Lower leg skin (tissue), 4 donors: Measurements from ENCODE around the gene CDH11. TPM values are rescaled to one million over a fixed set of nuclear protein-coding genes. Genes with fewer than 3 reads are reported as not detected.

Experiments used
- DNase-seq, 2 donors: peaks; one replicate each; pipeline ENCODE4 v3.0.0-alpha.2; 2019; ENCODE audit warnings: low spot score in 2 of 2
- H3K4me3 ChIP-seq: fragments of 200-600 bp; sonication (generic); 2 replicates; pipeline ENCODE4 v1.5.1; 2017; ENCODE audit warnings: mild to moderate bottlenecking, low read depth; ENCODE audit not compliant: poor library complexity, severe bottlenecking
- POLR2A ChIP-seq, 2 donors: fragments of 450-650 bp; IDR thresholded peaks; one replicate each; pipeline ENCODE4 v1.6.1; 2016 to 2017; ENCODE audit warnings: antibody characterized with exemption in 2 of 2, mild to moderate bottlenecking in 1 of 2, moderate library complexity in 1 of 2
- WGBS, 2 donors: methylation state at CpG; one replicate each; pipeline ENCODE4 v1.1.5; 2018; 5-methylcytosine and 5-hydroxymethylcytosine counted together
- intact Hi-C: fragments of 100-400 bp; cut with DNase I; formaldehyde crosslinking; loops from one replicate; pipeline ENCODE4 v1.15.0; 2023; ENCODE audit warnings: low total_unique reads
- total RNA-seq, 4 donors: library from RNA; depleted of rRNA; stranded (reverse); fragments of >200 nt; gene quantifications; one replicate each; pipeline ENCODE4 v1.1.0, GENCODE V29; 2016
- TF ChIP-seq, protein P1 (sequence below), 3 donors: fragments of 450-650 bp; IDR thresholded peaks; one replicate each; pipeline ENCODE4 v1.5.1; 2016; ENCODE audit warnings: antibody characterized with exemption in 3 of 3, mild to moderate bottlenecking in 3 of 3, moderate library complexity in 2 of 3

CDH11 gene
- total RNA-seq, 4 donors from 2014 or later, result 37.4 to 78.8 (median 47.5) TPM

DNA sequence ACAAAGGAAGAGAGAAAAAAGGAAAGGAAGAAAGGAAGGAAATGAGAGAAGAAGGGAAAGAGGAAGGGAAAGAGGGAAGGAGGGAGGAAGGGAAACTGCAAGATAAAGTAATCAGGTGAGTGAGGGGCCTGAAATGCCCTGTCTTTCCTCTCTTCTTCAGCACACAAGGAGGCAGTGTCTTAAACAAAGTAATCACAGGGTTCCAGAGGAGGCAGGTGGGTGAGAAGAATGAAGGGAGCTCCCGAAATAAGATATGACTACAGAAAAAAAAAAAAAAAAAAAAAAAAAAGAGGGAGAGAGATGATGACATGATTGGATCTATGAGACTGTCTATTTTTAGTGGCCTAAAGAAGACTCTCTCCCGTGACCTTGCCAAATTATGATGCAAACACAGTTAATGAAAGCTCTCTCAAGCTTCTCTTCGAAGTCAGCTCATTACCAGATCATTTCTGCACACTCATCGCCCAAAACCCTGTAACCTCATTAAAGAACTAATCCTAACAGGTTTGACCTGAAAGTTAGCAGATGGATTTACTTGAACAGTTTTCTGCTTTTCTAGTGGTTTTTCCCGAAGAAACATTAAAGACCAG, 53.6 kb downstream of the CDH11 start:
- TF ChIP-seq, protein P1, sequence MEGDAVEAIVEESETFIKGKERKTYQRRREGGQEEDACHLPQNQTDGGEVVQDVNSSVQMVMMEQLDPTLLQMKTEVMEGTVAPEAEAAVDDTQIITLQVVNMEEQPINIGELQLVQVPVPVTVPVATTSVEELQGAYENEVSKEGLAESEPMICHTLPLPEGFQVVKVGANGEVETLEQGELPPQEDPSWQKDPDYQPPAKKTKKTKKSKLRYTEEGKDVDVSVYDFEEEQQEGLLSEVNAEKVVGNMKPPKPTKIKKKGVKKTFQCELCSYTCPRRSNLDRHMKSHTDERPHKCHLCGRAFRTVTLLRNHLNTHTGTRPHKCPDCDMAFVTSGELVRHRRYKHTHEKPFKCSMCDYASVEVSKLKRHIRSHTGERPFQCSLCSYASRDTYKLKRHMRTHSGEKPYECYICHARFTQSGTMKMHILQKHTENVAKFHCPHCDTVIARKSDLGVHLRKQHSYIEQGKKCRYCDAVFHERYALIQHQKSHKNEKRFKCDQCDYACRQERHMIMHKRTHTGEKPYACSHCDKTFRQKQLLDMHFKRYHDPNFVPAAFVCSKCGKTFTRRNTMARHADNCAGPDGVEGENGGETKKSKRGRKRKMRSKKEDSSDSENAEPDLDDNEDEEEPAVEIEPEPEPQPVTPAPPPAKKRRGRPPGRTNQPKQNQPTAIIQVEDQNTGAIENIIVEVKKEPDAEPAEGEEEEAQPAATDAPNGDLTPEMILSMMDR (IDR thresholded peaks at IDR 0.05), result no peak
- no peak for TF ChIP-seq POLR2A (IDR thresholded peaks at IDR 0.05)
- 31 to 37% methylated on average over 5 of the region's 5 CpGs for WGBS, 2 donors
- no peak overlapping the region for H3K4me3 ChIP-seq
- intact Hi-C loops, result no loop called here
- peak in 1 of 2 donors; percentile 30 for DNase-seq

DNA sequence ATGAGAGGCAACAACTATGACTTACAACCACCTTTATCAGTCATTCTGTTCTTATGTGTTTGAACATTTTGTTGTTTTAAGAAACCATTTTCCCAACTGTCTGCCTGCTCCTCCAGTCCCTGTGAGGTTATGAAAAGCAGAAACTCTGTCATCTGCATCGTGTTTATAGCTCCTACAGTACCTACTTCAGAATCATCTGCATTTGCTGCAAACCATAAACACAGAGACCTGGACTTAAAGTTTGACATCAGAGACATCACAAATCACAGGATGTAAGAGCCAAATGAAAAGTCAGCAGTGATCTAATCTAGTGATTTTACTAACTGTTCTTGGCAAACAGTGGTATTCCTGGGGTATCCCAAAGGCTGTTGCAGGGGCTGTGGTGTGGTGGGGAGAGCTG, 55.2 kb downstream of the CDH11 start:
- intact Hi-C loops, result no loop called here
- no peak overlapping the region for H3K4me3 ChIP-seq
- DNase-seq, result no peak
- WGBS, 2 donors, result 75 to 83% methylated on average over 1 of the region's 1 CpG
- no peak for TF ChIP-seq POLR2A (IDR thresholded peaks at IDR 0.05)
- TF ChIP-seq, protein P1 (IDR thresholded peaks at IDR 0.05), result no peak

DNA sequence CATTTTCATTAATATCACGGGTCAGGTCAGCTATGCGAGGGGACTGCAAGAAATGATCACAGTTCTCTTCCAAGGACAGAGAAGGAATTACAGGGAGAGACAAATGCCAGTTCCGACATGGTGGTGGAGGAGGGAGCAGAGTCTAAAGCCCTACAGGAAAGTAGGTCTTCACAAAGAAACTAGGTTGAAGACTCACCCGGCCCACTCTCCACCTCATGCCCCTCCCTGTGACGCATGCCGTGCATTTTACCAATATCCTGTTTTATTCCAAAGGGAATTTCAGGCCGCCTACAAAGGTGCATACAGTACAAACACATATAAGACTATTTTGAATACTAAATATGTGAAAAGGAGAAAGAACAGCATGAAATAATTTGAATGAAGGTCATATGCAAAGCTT, 56.8 kb downstream of the CDH11 start:
- DNase-seq, result no peak
- WGBS, 2 donors, result 91 to 92% methylated on average over 7 of the region's 7 CpGs
- intact Hi-C loops, result no loop called here
- H3K4me3 ChIP-seq, result no peak overlapping the region
- no peak for TF ChIP-seq POLR2A (IDR thresholded peaks at IDR 0.05)
- TF ChIP-seq, protein P1 (IDR thresholded peaks at IDR 0.05), result no peak

DNA sequence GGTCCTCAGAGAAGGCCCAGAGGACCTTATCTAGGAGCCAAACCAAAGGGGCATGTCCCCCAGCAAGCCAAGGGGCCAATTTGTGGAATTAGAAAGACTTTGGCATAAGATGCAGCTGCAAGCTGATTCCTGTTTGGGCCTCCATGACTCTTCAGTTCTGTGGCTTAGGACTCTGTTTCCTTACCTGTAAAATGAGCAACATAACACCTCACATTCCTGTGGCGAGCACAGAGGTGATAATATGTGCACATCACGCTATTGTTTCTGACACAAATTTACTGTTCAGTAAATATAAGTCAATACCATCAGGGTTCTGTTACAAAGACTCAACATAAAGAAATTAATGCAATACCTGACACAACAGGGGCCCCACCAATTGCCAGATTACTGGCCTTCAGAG, 57.7 kb downstream of the CDH11 start:
- no peak for DNase-seq
- no peak overlapping the region for H3K4me3 ChIP-seq
- TF ChIP-seq, protein P1 (IDR thresholded peaks at IDR 0.05), result no peak
- no peak for TF ChIP-seq POLR2A (IDR thresholded peaks at IDR 0.05)
- WGBS, 2 donors, result 85 to 95% methylated on average over 2 of the region's 2 CpGs
- intact Hi-C loops, result no loop called here

DNA sequence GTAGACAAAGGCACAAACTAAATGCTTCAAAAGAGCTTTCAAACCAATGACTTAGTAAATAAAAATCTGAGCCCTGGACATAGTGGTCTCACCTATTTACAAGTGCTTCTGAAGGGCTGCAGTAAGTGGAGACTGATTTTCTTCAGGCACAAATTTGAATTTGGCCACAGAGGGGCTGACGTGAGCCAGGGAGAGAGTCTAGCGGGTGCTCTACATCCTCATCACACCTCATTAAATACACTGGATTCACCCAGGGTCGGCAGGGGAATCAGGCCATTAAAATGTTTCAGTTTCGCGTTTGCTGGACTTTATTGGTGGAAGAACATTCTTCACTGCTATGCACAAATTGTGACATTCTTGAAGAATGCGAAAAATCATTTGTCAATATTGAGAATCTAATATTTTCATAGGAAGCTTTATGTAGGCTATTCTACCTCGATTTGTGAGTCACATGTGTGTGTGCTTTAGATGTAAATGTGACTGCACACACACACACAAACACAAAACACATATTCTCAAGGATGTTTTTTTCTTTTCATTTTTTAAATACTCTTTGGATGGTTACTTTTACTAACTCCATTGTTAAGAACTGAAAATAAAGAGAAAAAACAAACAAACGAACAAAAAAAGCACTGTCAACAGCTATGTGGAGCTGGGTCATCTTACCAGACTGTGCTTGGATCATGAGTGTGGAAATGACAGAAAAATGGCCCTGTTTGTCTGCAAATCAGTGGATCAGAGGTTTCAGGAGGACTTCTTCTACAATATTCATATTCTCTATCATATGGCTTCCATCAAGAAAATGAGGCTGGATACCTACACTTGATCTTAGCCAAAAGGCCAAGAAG, 58.9 kb downstream of the CDH11 start:
- no peak overlapping the region for H3K4me3 ChIP-seq
- TF ChIP-seq, protein P1 (IDR thresholded peaks at IDR 0.05), result no peak
- TF ChIP-seq POLR2A (IDR thresholded peaks at IDR 0.05), result no peak
- intact Hi-C loops, result no loop called here
- WGBS, 2 donors, result 77 to 81% methylated on average over 8 of the region's 8 CpGs
- no peak for DNase-seq
